GM19438 (cell line): ENCODE measurements around the gene EBF3.

Experiments used
- ATAC-seq: cut with Tn5 transposase; IDR thresholded peaks from one replicate; pipeline ENCODE4 v1.9.1; 2021; ENCODE audit warnings: low read depth; ENCODE audit not compliant: unreplicated experiment

Gene EBF3

GRCh38 chr10:129972145-129972965, 8.3 kb upstream of the EBF3 start:
- ATAC-seq, result no peak

DNA sequence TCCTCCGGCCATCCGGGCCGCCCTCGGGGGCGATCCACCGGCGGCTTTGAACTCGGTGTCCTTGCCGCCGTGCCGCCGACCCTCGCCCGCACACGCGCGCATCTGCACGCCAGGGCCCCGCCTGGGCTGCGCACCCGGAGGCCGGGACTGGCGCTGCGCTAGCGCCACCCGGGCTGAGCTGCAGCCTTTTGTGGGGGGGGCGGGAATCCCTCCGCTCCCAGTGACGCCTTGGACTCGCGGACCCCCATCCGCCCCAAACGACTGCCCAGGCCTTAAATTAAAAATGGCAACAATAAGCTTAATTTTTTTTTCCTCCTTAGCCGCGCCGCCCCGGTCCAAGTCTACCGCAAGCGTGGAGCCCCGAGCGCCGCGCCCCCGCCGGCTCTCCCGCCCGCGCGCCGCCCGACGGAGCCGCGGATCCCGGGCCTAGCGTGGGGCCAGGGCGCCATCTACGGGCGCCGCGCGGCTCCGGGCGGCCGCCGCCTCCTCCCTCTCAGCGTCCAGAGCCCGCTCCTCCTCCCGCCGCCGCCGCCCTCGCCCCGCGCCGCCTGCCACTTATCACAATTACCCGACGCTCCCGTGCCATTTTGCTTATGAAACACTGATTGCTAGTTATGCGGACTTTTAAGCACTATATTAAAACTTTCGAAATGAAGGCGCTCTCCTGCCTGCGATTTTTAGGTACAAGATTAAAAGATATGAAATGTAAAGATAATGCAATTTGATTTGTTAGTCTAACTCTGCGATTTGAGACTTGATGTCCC, 7.5 kb upstream of the EBF3 start:
- ATAC-seq, result peak; percentile 73

- ATAC-seq, result no peak
Observed at GRCh38 chr10:129970465-129971364, 6.6 kb upstream of the EBF3 start.

DNA sequence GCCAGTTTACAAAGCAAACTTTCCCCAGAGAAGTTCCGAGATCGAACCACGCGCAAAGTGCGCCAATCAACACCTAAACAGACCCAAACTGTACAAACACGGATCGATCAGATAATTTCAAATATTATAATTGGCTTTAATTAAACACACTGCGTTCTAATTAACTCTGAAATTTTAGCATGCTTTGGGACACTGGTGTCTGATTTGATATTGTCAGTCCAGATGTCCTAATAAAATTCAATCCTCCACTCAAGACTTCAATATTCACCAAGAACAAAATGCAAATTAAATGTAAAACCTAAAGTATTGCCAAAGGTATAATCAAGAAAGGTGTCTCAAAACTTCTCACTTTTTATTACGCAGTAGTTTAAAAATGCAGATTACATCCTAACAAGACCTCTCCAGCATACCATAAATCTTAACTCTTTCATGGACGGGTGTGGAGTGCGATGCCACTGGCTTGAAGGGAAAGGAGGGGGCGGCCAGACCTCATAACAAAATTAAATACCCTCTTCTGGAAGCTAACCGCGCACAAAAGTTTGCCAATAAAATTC, 5.9 kb upstream of the EBF3 start:
- no peak for ATAC-seq

GRCh38 chr10:129969184-129969910, 5.3 kb upstream of the EBF3 start:
- no peak for ATAC-seq

GRCh38 chr10:129968853-129969183, 4.7 kb upstream of the EBF3 start:
- ATAC-seq, result no peak

- ATAC-seq, result no peak
Observed at GRCh38 chr10:129968020-129968852, 4.2 kb upstream of the EBF3 start.

DNA sequence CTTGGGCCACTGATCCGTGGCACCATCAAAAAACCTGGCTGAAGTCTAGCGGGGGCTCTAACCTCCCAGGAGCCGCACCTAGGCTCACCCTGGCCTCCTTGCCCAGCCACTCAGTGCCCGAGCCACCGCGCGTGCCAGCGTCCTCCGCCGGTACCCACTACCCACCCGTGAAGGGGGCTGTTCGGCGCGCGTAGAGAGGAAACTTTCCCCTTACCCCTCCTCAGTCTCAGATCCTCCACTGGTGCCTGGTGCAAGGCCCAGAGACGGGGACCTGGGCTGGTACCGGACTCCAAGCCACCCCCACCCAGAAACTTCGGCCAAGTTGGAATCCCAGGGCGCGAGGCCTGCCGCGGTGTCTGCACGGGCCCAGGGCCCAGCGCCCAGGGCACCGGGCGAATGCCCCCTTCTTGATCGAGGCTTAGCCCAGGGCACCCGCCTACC, 3.5 kb upstream of the EBF3 start:
- no peak for ATAC-seq

- no peak for ATAC-seq
Observed at GRCh38 chr10:129966889-129967578, 3.0 kb upstream of the EBF3 start.

DNA sequence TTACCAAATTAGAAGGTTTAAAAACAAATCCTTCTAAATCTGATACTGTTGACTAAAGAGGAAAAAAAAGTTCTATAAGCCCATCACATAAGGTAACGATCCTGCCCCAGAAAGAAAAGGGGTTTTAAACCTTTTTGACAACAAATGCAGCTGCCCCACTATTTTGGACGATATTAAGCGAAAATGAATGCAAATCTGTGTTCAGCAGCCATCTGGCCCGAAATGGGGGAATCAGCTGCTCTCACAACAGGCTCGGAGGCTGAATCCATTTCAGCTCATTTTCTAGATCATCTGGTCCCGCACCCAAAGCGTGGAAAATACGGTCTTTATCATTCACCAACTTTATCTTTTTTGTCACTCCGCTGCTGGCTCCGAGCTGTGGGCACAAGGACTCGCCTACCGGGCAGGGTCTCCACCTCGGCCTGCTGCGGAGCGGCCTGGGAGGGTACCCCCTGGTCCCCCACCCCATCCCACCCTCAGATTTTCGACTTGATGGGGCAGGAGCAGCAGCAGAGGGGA, 2.4 kb upstream of the EBF3 start:
- no peak for ATAC-seq

GRCh38 chr10:129965959-129966358, 1.9 kb upstream of the EBF3 start:
- no peak for ATAC-seq

GRCh38 chr10:129965425-129965808, 1.3 kb upstream of the EBF3 start:
- ATAC-seq, result no peak

- no peak for ATAC-seq
Observed at GRCh38 chr10:129964611-129965424, 744 bp upstream of the EBF3 start.

- ATAC-seq, result no peak
Observed at GRCh38 chr10:129962872-129963640, 1.0 kb downstream of the EBF3 start.

DNA sequence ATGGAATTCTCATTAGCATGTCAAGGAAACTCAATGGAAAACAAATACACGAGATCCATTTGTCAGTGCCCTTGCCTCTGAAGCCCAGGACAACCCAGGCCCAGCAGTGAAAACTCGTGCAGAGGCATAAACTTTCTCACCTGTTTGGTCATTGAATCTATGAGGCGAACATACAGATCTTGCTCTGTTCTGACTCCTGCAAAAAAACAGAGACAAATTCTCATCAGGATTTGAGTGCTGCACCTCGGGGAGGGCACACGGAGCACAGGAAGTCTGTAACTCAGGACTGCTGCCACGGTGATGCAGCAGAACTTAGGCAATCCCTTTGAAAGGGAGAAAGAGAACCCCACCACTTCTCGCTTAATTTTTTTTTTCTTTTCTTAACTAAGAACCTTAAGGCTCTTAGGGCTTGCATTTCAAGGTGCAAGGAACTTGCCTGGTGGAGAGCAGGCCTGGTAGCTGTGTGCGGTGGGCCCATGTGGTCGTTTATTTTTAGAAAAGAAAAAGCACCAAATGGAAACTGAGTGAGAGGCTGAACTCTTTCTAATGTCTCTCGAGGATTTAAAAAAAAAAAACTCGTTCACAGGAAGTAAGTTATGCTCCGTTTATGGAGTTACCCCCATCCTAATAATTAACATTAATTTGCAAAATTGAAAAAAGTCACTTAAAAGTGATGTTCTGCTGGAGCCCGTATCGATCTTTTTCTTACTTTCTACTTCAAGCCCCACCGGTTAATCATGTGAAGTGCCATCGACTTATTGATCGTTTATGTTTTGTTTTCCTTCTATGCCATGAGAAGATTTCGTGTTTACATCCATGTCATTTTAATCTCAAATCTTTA, 1.8 kb downstream of the EBF3 start:
- no peak for ATAC-seq

- ATAC-seq, result no peak
Observed at GRCh38 chr10:129961157-129961701, 2.8 kb downstream of the EBF3 start.
